GM21447 (cell line): ENCODE results near the gene FCRLA.
"Not testable (repeated sequence)": the region's sequence is repeated elsewhere in the genome, so short reads cannot be mapped to it uniquely, and the experiment has no call there.

Experiments
- ATAC-seq: cut with Tn5 transposase; IDR thresholded peaks from one replicate; pipeline ENCODE4 v1.9.1; 2021; ENCODE audit not compliant: unreplicated experiment

Gene FCRLA

DNA sequence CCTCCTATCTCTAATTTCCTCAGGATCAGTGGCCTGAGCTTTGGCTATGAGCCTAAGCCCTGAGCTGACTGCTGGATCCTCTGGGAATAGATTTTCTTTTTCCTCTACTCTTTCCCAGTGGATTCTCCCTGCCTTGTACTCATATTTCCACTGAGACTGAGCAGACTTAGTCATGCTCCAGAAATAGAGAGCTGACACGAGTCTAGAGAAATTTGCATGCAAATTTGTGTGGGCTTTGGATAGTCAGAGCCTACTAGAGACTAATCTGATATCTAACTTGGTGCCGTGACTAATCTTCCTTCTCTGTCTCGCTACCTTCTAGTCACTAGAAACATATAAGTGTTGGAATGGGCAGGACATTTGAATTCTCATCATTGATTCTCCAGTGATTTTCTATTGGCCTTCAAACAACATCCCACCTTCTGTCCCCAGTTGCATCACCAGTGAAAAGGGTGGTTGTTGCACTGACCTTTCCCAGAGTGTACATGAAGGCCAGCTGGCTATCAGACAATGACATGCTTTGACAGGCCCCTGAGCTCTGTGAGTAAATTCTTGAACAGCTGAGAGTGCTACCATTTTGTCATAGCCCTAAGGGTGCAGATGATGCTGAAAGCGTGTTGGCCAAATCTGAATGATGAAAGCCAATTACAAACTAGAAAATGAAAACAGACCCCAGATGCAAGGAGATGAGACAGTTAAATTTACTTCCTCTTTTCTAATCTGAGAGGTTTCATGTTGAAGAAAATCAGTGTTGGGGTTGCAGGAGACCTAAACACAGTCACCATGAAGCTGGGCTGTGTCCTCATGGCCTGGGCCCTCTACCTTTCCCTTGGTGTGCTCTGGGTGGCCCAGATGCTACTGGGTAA, at the start of gene FCRLA:
Gene FCRLA (plus strand): TSS at position 748 of the 866 bp plus-strand sequence. CDS start 36 bp downstream, at position 784.
- peak; percentile 68 for ATAC-seq

DNA sequence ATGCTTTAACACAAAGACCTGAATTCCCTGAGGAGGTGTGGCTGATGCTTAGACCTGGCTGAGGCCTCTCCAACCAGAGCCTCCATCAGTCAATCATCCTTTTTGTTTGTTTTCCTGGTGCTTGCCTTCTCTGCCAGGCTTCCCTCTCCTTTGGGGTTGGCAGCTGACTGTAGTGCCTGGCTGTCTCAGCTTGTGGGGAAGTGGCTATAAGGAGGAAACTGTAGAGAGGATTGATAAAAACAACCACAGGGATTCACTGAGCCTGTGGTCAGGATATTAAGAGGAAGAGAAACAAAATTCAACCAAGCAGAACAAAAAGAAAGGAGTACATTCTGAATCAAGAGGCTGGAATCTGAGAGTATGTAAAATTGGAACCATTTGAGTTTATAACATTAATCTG, 48.5 kb upstream of the FCRLA start:
- ATAC-seq = not testable (repeated sequence)

DNA sequence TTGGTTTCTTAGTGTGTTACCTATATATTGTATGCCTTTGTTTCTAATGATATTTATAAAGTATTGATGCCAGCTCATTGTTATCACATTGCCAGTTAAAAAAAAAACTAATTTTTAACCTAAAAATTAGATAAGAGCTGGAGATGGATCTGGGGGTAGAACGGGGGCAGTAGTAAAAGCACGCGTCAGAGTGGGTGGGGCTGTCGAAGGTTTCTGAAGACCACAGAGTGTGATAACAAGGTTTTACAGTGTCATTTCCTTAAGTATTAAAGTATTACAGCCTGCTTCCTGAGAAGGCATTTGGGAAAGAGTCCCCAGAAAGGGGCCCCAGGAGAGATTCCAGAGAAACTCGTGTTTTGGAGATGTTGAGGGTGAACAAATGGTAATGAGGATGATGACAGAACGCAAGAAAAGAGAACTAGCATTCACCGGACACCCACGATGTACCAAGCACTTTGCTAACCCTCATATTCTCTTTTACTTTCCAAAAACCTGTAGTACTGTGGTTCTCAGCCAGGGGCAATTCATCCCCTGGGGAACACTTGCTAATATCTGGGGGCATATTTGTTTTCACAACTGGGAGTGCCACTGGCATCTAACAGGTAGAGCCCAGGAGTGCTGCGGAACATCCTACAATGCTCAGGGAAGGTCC, 45.2 kb upstream of the FCRLA start:
- ATAC-seq = not testable (repeated sequence)

GRCh38 chr1:161662684-161663339, 44.2 kb upstream of the FCRLA start, which contains the start of gene FCGR2B:
Gene FCGR2B (plus strand): TSS chr1:161663143. CDS start chr1:161663242, 99 bp downstream.
- peak; percentile 65 for ATAC-seq

- peak; percentile 20 for ATAC-seq
These were observed 43.5 kb upstream of the FCRLA start for GRCh38 chr1:161663569-161663968.

DNA sequence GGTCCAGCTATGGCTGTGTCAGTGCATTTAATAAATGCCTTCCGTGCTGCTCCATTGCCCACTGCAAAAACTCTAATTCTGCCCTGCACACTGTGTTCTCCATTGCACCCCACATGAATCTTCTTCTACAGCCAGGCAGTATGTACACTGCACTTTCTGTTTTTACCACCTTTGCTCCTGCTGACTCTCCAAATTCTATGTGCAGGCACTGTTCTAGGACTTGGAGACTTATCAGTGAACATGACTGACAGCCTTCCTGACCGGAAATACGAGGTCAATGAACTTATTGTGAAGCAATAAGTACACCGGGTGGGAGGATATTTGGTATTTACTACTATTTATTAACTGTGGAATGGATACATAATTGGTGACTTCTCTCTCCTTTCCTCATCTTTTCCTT, 42.3 kb upstream of the FCRLA start:
- ATAC-seq = not testable (repeated sequence)

GRCh38 chr1:161671045-161672020, 35.7 kb upstream of the FCRLA start:
- ATAC-seq = not testable (repeated sequence)

DNA sequence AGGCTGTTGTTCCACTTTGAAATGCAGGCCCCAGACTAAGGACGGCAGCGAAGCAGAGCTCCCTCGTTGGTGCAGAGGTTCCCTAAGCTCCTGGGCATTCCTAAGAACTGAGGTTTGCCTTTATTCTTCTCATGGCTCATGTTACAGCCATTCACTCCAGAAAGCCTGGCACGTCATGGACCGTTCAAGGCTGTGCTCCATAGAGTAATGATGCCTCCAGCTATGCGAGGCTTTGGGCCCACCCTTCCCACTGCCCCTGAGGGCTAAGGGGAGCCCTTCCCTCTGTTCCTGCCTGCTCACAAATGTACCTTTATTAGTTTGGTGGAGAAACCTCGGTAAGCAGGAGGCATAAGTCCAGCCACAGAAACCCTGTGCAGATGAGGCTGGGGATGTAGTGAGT, 33.6 kb upstream of the FCRLA start:
- not testable (repeated sequence) for ATAC-seq

- ATAC-seq = not testable (repeated sequence)
These were observed 32.6 kb upstream of the FCRLA start for GRCh38 chr1:161674447-161674846.

- not testable (repeated sequence) for ATAC-seq
These were observed 32.1 kb upstream of the FCRLA start for GRCh38 chr1:161674908-161675307.

GRCh38 chr1:161676441-161676840, 30.6 kb upstream of the FCRLA start:
- ATAC-seq = no peak

- ATAC-seq = no peak
These were observed 29.9 kb upstream of the FCRLA start for GRCh38 chr1:161676958-161677689.

DNA sequence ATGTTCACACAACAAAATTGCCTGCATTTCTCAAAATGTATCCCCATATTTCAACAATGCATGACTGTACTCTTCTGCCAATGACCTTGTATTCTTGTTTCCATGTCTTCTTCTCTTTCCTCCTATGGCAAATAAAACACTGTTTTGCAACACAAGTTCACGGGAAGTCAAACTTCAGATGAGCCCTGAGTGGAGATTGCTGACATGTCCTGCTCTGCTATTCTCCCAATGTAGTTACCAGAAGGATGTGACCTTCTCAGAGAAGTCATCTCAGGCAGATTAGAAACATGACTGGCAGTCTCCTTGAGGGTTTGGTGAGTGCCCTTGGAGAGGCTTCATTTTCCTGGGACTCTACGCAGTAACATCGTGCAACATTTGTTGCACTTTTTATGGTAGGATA, 28.5 kb upstream of the FCRLA start:
- no peak for ATAC-seq

DNA sequence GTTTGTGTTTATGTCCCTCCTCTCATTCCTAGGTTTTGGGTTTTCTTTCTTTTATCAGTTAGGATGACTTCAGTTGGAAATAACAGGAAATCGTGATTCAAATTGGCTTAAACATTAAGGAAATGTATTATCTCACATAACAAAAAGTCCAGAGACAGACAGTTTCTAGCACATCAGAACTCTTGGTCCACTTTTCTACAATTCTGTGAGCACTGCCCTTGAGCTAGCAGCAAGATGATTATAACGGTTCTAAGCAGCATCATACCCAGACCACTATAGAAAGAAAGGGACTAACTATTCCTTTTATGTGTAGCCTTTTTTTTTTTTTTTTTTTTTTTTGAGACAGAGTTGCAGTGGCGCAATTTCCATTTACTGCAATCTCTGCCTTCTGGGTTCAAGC, 25.1 kb upstream of the FCRLA start:
- ATAC-seq = no peak

- ATAC-seq = no peak
These were observed 18.1 kb upstream of the FCRLA start for GRCh38 chr1:161688946-161689345.

GRCh38 chr1:161691846-161692245, 15.2 kb upstream of the FCRLA start:
- no peak for ATAC-seq

GRCh38 chr1:161693020-161693712, 13.9 kb upstream of the FCRLA start:
- not testable (repeated sequence) for ATAC-seq

DNA sequence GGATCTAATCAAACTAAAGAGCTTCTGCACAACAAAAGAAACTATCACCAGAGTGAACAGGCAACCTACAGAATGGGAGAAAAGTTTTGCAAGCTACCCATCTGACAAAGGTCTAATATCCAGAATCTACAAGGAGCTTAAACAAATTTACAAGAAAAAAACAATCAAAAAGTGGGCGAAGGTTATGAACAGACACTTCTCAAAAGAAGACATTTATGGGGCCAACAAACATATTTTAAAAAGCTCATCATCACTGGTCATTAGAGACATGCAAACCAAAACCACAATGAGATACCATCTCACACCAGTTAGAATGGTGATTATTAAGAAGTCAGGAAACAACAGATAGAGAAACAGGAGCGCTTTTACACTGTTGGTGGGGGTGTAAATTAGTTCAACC, 8.7 kb upstream of the FCRLA start:
- not testable (repeated sequence) for ATAC-seq

DNA sequence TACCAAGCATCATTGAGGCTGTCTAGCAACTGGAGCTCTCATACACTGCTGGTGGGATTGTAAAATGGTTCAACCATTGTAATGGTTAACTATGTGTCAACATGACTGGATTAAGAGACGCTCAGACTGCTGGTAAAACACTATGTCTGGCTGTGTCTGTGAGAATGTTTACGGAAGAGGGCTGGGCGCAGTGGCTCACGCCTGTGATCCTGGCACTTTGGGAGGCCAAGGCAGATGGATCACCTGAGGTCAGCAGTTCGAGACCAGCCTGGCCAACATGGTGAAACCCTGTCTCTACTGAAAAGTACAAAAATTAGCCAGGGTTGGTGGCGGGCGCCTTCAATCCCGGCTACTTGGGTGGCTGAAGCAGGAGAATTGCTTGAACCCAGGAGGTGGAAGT, 4.8 kb upstream of the FCRLA start:
- ATAC-seq = no peak
